Natural killer cell treated with Interleukin-12 subunit alpha and Interleukin-12 subunit beta and Interleukin-15 and Interleukin-18, amount 100 ng/mL, for 72 hours (primary cell): ENCODE measurements around the gene DTX4. TPM values are rescaled to one million over a fixed set of nuclear protein-coding genes. Genes with fewer than 3 reads are reported as not detected.
A peak's percentile ranks its signal among the peaks of the same experiment; 100 is the strongest.

Source experiments
- ATAC-seq, 2 donors: fragments of 150-1000 bp; cut with Tn5 transposase in 1 of 2; sonication (Bioruptor Pico), chemical (Tn5 transposase) in 1 of 2; 2 replicates each; pipeline ENCODE4 v1.10.0; 2021
- DNase-seq: peaks from one replicate; pipeline ENCODE4 v3.0.0; 2022; ENCODE audit warnings: low spot score
- H3K27ac Mint-ChIP-seq, 2 donors: 1 replicate in 1 of 2; 2 replicates in 1 of 2; pipeline ENCODE4 v1.8.0; 2022; ENCODE audit warnings: mixed read lengths in 2 of 2, mild to moderate bottlenecking in 1 of 2, moderate library complexity in 1 of 2
- H3K27me3 Mint-ChIP-seq, 2 donors: 1 replicate in 1 of 2; 2 replicates in 1 of 2; pipeline ENCODE4 v1.8.0; 2022; ENCODE audit warnings: mixed read lengths in 2 of 2
- H3K36me3 Mint-ChIP-seq: one replicate; pipeline ENCODE4 v1.8.0; 2022; ENCODE audit warnings: mixed read lengths
- H3K4me1 Mint-ChIP-seq, 2 donors: 1 replicate in 1 of 2; 2 replicates in 1 of 2; pipeline ENCODE4 v1.8.0; 2022; ENCODE audit warnings: low read depth in 2 of 2, mixed read lengths in 2 of 2, mild to moderate bottlenecking in 1 of 2
- H3K4me3 Mint-ChIP-seq: one replicate; pipeline ENCODE4 v1.8.0; 2022; ENCODE audit warnings: mixed read lengths
- H3K9me3 Mint-ChIP-seq: 2 replicates; pipeline ENCODE4 v1.8.0; 2022; ENCODE audit warnings: mixed read lengths
- total RNA-seq, 2 donors: library from RNA; stranded (reverse); gene quantifications; one replicate each; pipeline ENCODE4 v1.2.3, GENCODE V29; 2022

The DTX4 gene
- total RNA-seq, 2 donors from 2014 or later = 0.17 to 0.33 TPM

DNA sequence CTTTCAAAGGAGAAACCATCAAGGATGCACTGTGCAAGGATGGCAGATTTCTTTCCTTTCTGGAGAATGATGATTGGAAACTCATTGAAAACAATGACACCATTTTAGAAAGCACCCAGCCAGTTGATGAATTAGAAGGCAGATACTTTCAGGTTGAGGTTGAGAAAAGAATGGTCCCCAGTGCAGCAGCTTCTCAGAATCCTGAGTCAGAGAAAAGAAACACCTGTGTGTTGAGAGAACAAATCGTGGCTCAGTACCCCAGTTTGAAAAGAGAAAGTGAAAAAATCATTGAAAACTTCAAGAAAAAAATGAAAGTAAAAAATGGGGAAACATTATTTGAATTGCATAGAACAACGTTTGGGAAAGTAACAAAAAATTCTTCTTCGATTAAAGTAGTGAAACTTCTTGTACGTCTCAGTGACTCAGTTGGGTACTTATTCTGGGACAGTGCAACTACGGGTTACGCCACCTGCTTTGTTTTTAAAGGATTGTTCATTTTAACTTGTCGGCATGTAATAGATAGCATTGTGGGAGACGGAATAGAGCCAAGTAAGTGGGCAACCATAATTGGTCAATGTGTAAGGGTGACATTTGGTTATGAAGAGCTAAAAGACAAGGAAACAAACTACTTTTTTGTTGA, 19.5 kb upstream of the DTX4 start:
- H3K4me1 Mint-ChIP-seq = peaks cover 3 to 16% of the 10 kb centered on the region in 2 donors
- peak overlapping the region; percentile 2 to 32 for H3K27ac Mint-ChIP-seq
- H3K36me3 Mint-ChIP-seq = peaks cover 27% of the 10 kb centered on the region
- peak overlapping the region; percentile 5 for H3K4me3 Mint-ChIP-seq
- no peaks in the 10 kb centered on the region for H3K9me3 Mint-ChIP-seq
- no peak for DNase-seq
- peak in 1 of 2 donors; percentile 31 for ATAC-seq
- no peaks in the 10 kb centered on the region for H3K27me3 Mint-ChIP-seq

DNA sequence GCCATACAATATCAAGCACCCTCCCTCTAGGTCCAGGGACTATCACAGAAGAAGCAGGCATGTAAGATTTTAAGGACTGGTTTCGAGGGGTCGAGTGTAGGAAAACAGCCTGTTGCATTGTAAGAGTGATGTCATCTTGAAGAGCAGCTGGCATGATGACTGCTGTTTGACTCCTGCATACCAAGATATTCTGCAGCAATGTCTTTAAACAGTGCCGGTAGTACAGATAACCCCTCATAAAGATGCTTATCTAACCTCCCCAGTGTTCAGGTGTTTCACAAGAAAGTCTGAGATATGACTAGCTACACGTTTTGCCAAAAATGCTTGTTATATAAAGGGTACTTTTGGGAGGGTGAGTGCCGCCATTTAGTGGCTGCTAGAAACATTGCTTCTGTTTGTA, 17.3 kb upstream of the DTX4 start:
- no peak overlapping the region for H3K27ac Mint-ChIP-seq
- H3K9me3 Mint-ChIP-seq = no peaks in the 10 kb centered on the region
- peaks cover 15% of the 10 kb centered on the region for H3K36me3 Mint-ChIP-seq
- DNase-seq = no peak
- ATAC-seq = no peak
- no peaks in the 10 kb centered on the region for H3K27me3 Mint-ChIP-seq
- no peak overlapping the region for H3K4me3 Mint-ChIP-seq
- H3K4me1 Mint-ChIP-seq = peaks cover 8 to 12% of the 10 kb centered on the region in 2 donors

DNA sequence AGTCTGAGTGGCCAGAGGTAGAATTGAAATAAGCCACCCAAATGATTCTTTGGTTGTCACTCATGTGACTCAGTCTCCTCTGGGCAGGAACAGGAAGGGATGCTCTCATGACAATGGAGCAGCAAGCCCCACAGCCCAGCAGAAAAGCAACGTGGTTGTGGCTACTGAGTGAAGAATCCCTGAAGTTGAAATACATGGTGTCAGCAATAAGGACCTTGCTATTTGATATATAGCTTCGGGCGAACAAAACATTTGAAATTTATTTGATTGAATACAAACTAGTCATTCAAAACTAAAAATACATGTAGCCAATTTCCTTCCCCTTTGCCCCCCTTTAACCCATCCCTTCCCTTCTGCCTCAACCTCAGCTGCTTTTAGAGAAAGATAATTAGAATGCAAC, 14.5 kb upstream of the DTX4 start:
- peaks cover 4 to 8% of the 10 kb centered on the region in 2 donors for H3K4me1 Mint-ChIP-seq
- H3K27ac Mint-ChIP-seq = no peak overlapping the region
- no peak for DNase-seq
- no peaks in the 10 kb centered on the region for H3K9me3 Mint-ChIP-seq
- no peak for ATAC-seq
- peaks cover 5% of the 10 kb centered on the region for H3K36me3 Mint-ChIP-seq
- H3K27me3 Mint-ChIP-seq = peaks cover 0 to 3% of the 10 kb centered on the region in 2 donors
- H3K4me3 Mint-ChIP-seq = no peak overlapping the region

DNA sequence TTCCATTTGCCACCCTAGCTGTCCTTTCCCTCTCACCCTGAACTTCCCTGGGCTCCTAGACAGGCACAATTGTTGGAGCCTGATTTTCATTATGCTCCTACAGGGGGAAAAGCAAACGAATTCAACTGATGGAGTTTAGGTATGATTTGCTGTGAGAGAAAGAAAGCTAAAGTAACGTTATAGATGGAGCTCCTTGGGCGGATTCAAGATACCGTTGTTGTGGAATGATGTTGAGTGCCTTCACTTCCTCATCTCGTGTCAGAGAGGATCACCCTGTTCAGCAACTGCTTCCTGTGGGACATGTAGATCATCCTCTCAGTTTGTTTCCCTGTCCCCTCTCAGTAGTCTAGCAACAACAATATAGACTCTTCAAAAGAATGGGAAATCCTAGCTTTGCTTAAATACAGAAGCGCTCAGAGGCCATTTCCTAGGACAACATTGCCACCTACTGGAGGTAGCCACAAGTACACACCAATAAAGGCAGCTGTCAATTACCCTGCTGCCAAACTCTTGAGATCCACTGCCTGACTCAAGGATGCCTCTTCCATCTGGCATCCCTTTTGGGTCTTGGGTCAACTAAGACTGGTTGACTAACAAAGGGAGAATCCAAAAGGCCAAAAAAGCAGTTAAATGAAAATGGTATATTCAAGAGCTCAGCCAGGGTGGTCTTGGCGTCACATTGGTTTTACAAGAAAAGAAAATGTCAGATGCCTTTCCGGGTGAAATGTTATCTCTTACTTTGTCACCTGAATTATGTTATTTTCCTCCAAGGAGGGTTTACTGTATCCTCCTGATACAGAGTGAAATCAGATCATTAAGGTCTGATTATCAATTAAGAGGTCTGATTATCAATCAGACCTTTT, 13.5 kb upstream of the DTX4 start:
- H3K36me3 Mint-ChIP-seq = no peaks in the 10 kb centered on the region
- peak; percentile 76 to 86 for ATAC-seq
- peaks cover 0 to 8% of the 10 kb centered on the region in 2 donors for H3K4me1 Mint-ChIP-seq
- no peak overlapping the region for H3K4me3 Mint-ChIP-seq
- peak; percentile 72 for DNase-seq
- H3K9me3 Mint-ChIP-seq = no peaks in the 10 kb centered on the region
- peaks cover 0 to 6% of the 10 kb centered on the region in 2 donors for H3K27me3 Mint-ChIP-seq
- peak overlapping the region in 1 of 2 donors; percentile 25 for H3K27ac Mint-ChIP-seq

DNA sequence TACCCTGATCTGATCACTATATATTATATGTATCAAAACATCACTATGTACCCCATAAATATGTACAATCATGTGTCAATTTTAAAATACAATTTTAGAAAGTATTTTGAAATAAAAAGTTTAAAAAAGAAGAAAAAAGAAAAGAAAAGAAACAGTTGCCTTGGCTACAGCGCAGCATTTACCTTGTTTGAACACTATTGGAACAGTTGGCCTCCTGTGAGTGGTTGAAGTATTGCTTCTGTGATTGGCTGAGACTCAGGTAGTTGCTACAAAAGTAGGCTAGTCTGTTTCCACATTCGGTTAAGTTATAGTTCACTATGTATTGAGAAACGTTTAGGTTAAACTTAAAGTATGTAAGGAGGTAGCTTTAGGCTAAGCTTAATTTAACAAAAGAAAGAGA, 7.9 kb upstream of the DTX4 start:
- ATAC-seq = no peak
- no peak for DNase-seq
- Mint-ChIP-seq H3K36me3 (no peaks in the 10 kb centered on the region), H3K27ac (no peak overlapping the region), H3K9me3 (no peaks in the 10 kb centered on the region), H3K27me3 (peaks cover 18 to 19% of the 10 kb centered on the region in 2 donors), H3K4me1 (no peaks in the 10 kb centered on the region), H3K4me3 (no peak overlapping the region)

DNA sequence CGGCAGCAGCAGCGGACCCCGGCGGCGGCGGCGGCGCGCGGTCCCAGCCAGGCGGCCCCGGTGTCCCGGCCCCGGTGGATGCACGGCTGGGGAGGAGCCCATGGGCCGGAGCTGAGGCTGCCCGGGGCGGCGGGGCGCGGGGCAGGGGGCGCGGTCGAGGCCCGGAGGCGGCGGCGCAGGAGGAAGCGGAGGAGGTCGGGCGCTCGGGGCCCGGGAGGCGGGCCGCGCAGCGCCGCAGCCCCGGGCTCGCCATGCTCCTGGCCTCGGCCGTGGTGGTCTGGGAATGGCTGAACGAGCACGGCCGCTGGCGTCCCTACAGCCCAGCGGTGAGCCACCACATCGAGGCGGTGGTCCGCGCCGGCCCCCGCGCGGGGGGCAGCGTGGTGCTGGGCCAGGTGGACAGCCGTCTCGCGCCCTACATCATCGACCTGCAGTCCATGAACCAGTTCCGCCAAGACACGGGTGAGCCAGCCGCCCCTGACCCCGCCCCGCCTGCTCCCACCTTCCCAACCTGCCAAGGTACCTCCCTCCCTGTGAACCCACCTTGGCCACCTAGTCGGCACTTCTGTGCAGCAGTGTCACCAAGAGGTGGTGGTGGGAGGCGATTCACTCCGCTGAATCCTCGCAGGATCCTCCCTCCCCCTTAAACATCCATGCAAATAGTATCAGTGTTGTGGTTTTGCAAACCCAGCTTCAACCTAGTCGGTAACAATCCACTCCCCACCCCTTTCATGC, 580 bp downstream of the DTX4 start:
- Mint-ChIP-seq H3K27ac (no peak overlapping the region), H3K4me3 (peak overlapping the region; percentile 83), H3K36me3 (no peaks in the 10 kb centered on the region), H3K27me3 (peaks cover 14 to 21% of the 10 kb centered on the region in 2 donors), H3K4me1 (peaks cover 7 to 10% of the 10 kb centered on the region in 2 donors), H3K9me3 (no peaks in the 10 kb centered on the region)
- DNase-seq (no peak), ATAC-seq (peak; percentile 30 to 52)

DNA sequence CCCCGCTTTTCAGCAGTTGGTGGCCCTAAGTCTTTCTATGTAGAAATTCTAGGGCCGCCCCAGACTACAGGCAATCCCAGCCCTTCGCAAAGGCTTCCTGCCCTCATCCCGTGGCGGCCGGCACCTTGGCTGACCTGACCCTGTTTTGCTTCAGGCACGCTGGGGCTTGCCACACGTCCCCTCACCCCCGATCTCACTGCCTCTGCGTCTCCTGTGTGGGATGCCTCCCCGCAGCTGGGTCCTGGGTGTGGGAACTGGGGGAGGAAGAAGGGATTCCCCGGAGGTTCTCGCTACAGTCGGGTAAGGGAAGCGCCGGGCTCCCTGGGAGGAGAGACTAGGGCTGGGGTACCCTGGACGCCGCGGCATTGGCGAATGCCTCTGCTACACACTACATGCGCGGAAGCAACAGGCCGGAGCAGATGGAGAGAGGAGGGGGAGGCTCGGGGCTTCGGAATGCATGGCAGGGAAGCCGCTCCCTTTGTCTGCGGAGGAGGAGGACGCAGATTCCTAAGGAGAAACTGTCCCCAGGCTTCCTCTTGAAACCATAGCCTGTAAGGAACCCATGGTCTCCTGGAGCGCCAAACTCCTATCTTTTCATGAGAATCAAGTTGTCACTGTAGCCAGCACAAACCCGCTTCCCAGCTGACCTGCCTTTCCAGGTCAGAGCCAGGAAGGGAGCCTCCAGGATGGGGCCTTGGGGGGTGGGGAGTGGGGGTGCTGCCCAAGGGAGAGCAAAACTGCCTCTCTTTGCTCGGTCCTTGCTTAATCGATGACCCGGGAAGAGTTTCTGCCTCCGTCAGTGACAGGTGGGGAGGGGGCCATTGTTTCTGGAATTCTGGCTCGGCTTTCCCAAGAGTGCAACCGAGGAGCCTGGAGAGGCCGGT, 1.4 kb downstream of the DTX4 start:
- H3K27ac Mint-ChIP-seq = no peak overlapping the region
- no peak for DNase-seq
- ATAC-seq = no peak
- H3K4me1 Mint-ChIP-seq = peaks cover 7 to 10% of the 10 kb centered on the region in 2 donors
- H3K27me3 Mint-ChIP-seq = peaks cover 18 to 24% of the 10 kb centered on the region in 2 donors
- no peaks in the 10 kb centered on the region for H3K9me3 Mint-ChIP-seq
- no peaks in the 10 kb centered on the region for H3K36me3 Mint-ChIP-seq
- H3K4me3 Mint-ChIP-seq = peak overlapping the region; percentile 83

DNA sequence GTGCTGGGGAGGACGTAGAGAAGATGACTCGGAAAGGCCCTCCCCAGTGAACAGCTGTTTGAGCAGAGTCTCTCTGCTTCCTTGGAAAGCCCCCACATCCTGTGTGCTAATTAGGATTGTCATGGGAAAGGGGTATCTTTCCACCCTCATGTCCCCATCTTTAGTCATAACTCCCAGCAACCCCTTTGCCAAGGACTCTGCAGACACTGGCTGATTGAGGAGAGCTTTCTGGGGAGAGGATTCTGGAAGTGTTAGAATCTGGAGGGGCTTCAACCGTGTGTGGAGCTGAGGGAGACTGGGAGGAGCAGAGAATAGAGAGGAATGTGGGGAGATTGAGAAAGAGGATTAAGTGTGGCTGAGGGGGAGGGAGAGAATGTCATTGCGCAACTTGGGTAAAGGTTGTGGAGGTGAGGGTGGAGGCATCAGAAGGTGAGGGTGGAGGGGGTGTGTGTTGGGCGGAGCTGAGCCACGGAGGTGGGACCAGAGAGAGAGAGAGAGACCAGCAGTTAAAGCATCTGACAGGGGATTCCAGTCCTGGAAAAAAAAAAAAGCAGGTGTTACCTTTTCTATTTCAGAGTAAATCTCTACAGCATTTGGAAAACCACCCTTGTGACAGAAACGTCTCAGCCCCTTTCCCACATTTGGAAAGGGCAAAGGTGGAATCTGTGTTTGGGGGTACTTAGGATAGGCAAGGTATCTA, 2.2 kb downstream of the DTX4 start:
- no peaks in the 10 kb centered on the region for H3K36me3 Mint-ChIP-seq
- DNase-seq (no peak), ATAC-seq (no peak)
- H3K9me3 Mint-ChIP-seq = no peaks in the 10 kb centered on the region
- H3K27ac Mint-ChIP-seq = no peak overlapping the region
- peaks cover 18 to 24% of the 10 kb centered on the region in 2 donors for H3K27me3 Mint-ChIP-seq
- no peak overlapping the region for H3K4me3 Mint-ChIP-seq
- peaks cover 7 to 10% of the 10 kb centered on the region in 2 donors for H3K4me1 Mint-ChIP-seq

DNA sequence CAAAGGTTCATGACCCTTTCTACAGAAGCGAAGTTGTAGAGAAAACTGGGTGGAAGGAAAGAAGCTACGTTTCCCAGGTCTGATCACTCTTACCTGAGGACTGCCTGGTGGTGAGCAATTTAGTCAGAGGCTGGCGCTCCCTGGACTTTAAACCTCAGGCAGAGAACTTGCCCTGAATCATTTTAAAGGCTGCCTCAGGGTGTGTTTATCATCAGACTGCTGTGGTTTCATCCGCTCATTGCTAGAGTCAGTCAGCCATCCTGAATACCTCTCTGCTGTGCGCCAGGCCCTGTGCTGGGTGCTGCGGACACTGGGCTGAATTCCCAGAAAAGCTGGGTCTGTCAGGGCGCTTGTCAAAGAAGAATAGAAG, 2.7 kb downstream of the DTX4 start:
- H3K4me3 Mint-ChIP-seq = no peak overlapping the region
- H3K27me3 Mint-ChIP-seq = peaks cover 18 to 21% of the 10 kb centered on the region in 2 donors
- no peaks in the 10 kb centered on the region for H3K36me3 Mint-ChIP-seq
- H3K27ac Mint-ChIP-seq = no peak overlapping the region
- peaks cover 7 to 14% of the 10 kb centered on the region in 2 donors for H3K4me1 Mint-ChIP-seq
- no peak for ATAC-seq
- H3K9me3 Mint-ChIP-seq = no peaks in the 10 kb centered on the region
- no peak for DNase-seq

DNA sequence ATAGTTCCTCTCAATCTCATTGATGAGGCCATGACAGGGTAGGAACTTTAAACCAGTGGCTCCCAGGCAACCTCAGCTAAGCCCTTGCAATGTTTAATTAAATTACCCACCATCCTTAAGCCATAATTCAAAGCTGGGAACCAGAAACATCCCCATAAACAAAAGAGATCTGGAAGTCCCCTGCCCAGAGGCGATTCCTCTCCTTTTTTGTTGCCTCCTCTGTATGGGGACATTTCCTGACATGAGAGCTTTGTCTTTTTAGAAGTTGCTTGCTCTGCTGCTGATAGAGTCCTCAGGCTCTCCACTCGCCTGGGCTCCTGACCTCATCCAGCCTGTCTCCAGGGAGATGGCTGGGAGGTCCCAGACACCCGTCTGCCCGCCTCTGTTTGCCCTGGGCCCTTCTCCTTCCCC, 3.2 kb downstream of the DTX4 start:
- Mint-ChIP-seq H3K27me3 (peaks cover 18% of the 10 kb centered on the region in 2 donors), H3K4me1 (peaks cover 7 to 16% of the 10 kb centered on the region in 2 donors), H3K4me3 (no peak overlapping the region), H3K27ac (no peak overlapping the region), H3K9me3 (no peaks in the 10 kb centered on the region), H3K36me3 (no peaks in the 10 kb centered on the region)
- DNase-seq = no peak
- ATAC-seq = no peak

DNA sequence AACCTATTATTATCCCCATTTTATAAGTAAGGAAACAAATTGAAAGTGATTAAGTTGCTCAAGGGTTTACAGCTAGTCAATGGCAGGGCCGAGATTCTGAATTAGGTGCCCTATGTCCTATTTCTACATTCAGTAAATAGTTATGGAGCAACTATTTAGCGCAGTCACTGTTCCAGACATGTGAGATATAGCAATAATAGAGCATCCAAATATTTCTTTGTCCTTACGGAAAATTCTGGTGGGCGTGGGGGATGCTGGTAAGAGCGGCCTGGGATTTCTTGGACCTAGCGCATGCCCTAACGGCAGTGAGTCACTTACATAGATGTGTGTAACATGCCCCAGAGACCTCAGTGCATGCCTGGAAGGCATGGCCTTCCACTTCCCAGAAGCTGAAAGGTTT, 4.4 kb downstream of the DTX4 start:
- H3K27ac Mint-ChIP-seq = no peak overlapping the region
- no peak for ATAC-seq
- H3K4me1 Mint-ChIP-seq = peaks cover 7 to 16% of the 10 kb centered on the region in 2 donors
- H3K9me3 Mint-ChIP-seq = no peaks in the 10 kb centered on the region
- H3K27me3 Mint-ChIP-seq = peaks cover 18% of the 10 kb centered on the region in 2 donors
- no peak for DNase-seq
- no peak overlapping the region for H3K4me3 Mint-ChIP-seq
- no peaks in the 10 kb centered on the region for H3K36me3 Mint-ChIP-seq

DNA sequence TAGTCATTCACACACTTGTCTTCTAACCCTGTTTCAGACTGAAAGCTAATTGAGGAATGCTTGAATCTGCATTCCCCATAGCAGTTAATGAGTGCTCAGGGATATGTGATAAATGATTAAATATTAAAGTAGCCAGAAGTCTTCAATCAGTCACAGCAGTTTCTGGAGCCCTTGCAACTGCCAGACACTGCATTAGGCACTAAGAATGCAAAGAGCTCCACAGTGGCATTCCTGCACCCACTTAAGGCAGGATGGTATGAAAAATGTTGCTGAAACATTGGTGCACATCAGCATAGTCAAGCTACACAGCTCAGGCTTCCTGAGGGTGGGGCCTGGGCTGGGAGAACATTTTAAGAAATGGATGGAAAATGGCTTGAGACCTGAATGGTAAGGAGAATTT, 6.5 kb downstream of the DTX4 start:
- Mint-ChIP-seq H3K9me3 (no peaks in the 10 kb centered on the region), H3K4me3 (no peak overlapping the region), H3K4me1 (peaks cover 0 to 9% of the 10 kb centered on the region in 2 donors), H3K27ac (no peak overlapping the region), H3K27me3 (peaks cover 11% of the 10 kb centered on the region in 2 donors), H3K36me3 (no peaks in the 10 kb centered on the region)
- DNase-seq (no peak), ATAC-seq (no peak)
